WERI-Rb-1 (cell line): ENCODE measurements around the gene GPR45.
"Not testable (repeated sequence)": the region's sequence is repeated elsewhere in the genome, so short reads cannot be mapped to it uniquely, and the experiment has no call there.

Experiments used
- DNase-seq: peaks from one replicate; pipeline ENCODE4 v3.0.0-alpha.2; 2020
- H3K27ac ChIP-seq: fragments of 250-450 bp; sonication (Bioruptor Pico); 2 replicates; pipeline ENCODE4 v1.5.1; 2020; ENCODE audit warnings: mild to moderate bottlenecking, moderate library complexity
- H3K27me3 ChIP-seq: fragments of 250-450 bp; sonication (Bioruptor Pico); 2 replicates; pipeline ENCODE4 v1.5.1; 2021; ENCODE audit warnings: mild to moderate bottlenecking, low read depth, moderate library complexity; ENCODE audit not compliant: insufficient read depth, severe bottlenecking
- H3K36me3 ChIP-seq: fragments of 250-450 bp; sonication (Bioruptor Pico); 2 replicates; pipeline ENCODE4 v1.5.1; 2020; ENCODE audit warnings: mild to moderate bottlenecking, moderate library complexity
- H3K4me3 ChIP-seq: 2 replicates; pipeline ENCODE4 v1.5.1; 2011; ENCODE audit warnings: low read depth, mild to moderate bottlenecking, control low read depth, low read length
- H3K9me3 ChIP-seq: fragments of 250-450 bp; sonication (Bioruptor Pico); 2 replicates; pipeline ENCODE4 v1.5.1; 2021; ENCODE audit warnings: mild to moderate bottlenecking, moderate library complexity; ENCODE audit not compliant: severe bottlenecking
- TF ChIP-seq, protein P1 (sequence below): IDR thresholded peaks from 2 replicates; pipeline ENCODE4 v1.5.1; 2011; ENCODE audit warnings: low read depth, mild to moderate bottlenecking, control low read depth, inconsistent platforms, low read length

The GPR45 gene

DNA sequence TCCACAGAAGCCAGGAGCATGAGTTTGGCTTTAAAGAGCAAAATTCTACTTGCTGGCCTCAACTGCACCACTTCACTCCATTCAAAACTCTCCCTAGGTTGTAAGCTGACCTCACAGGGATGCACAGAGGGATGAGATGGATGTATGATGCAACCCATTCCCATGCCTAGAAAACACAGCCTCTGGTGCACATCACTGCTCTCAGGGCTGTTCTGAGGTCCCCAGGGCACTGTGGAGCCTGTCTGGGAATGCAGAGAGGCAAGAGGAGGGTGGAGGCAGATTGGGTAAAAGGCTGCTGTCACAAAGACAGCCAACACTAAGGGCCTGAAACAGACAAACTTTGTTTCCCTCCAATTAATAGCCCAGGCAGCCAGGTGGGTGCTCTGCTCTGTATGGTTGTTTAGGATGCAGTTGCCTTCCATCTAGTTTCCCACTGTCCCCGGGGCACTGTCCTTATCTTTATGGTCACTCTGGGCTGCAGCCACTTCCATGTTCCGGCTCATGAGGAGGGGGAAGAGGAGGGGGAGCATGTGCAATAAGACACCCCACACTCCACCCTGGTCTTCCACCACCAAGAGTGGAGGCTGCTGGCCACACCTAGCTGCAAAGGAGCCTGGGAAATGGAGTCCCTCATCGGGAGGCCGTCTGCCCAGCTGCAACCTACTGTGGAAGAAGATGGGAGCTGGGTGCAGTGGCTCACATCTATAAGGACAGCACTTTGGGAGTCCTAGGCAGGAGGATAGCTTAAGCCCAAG lies 7.0 kb downstream of the GPR45 start:
- DNase-seq, result no peak
- Histone ChIP-seq H3K36me3 (no peaks in the 10 kb centered on the region), H3K9me3 (peaks cover 2% of the 10 kb centered on the region), H3K27me3 (no peaks in the 10 kb centered on the region), H3K27ac (no peak overlapping the region), H3K4me3 (no peak overlapping the region)
- TF ChIP-seq, protein P1, sequence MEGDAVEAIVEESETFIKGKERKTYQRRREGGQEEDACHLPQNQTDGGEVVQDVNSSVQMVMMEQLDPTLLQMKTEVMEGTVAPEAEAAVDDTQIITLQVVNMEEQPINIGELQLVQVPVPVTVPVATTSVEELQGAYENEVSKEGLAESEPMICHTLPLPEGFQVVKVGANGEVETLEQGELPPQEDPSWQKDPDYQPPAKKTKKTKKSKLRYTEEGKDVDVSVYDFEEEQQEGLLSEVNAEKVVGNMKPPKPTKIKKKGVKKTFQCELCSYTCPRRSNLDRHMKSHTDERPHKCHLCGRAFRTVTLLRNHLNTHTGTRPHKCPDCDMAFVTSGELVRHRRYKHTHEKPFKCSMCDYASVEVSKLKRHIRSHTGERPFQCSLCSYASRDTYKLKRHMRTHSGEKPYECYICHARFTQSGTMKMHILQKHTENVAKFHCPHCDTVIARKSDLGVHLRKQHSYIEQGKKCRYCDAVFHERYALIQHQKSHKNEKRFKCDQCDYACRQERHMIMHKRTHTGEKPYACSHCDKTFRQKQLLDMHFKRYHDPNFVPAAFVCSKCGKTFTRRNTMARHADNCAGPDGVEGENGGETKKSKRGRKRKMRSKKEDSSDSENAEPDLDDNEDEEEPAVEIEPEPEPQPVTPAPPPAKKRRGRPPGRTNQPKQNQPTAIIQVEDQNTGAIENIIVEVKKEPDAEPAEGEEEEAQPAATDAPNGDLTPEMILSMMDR, result no peak

DNA sequence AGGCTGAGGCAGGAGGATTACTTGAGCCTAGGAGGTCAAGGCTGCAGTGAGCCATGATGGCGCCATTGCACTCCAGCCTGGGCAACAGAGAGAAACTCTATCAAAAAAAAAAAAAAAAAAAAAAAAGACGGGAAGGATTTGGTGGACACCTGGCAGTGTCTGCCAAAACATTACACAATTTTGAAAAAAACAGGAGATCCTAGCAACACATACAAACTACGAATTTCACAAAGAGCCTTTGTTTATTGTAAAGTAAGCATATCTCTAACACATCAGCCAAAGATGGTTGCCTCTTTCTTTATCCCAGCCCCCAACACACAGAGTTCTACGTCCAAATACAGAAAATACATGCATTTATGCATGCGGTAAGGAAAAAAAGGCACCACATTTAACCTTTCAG lies 7.6 kb downstream of the GPR45 start:
- Histone ChIP-seq H3K27ac (no peak overlapping the region), H3K9me3 (peaks cover 2% of the 10 kb centered on the region), H3K36me3 (no peaks in the 10 kb centered on the region), H3K4me3 (no peak overlapping the region), H3K27me3 (no peaks in the 10 kb centered on the region)
- TF ChIP-seq, protein P1, result no peak
- DNase-seq, result no peak

DNA sequence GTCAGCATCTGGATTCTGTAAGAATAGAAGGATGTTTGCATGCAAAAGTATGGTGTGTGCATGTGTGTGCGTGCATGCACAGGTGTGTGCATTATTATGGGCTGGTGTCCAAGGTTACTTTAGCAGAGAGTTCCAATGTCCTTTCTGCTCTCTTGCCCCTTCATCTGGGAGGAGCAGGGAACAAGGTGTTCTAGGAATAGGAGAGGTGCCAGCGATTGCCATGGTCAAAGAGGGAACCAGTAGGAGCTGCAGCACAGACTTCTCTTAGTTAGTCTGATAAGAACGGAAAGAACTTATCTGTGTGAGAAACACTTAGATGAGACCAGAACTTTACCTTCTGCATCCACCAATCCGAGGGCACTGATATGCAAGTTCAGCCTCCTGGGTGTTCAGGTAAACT lies 8.3 kb downstream of the GPR45 start:
- no peak for DNase-seq
- H3K27me3 ChIP-seq, result no peaks in the 10 kb centered on the region
- TF ChIP-seq, protein P1, result no peak
- no peaks in the 10 kb centered on the region for H3K36me3 ChIP-seq
- H3K27ac ChIP-seq, result no peak overlapping the region
- peaks cover 2% of the 10 kb centered on the region for H3K9me3 ChIP-seq
- no peak overlapping the region for H3K4me3 ChIP-seq

DNA sequence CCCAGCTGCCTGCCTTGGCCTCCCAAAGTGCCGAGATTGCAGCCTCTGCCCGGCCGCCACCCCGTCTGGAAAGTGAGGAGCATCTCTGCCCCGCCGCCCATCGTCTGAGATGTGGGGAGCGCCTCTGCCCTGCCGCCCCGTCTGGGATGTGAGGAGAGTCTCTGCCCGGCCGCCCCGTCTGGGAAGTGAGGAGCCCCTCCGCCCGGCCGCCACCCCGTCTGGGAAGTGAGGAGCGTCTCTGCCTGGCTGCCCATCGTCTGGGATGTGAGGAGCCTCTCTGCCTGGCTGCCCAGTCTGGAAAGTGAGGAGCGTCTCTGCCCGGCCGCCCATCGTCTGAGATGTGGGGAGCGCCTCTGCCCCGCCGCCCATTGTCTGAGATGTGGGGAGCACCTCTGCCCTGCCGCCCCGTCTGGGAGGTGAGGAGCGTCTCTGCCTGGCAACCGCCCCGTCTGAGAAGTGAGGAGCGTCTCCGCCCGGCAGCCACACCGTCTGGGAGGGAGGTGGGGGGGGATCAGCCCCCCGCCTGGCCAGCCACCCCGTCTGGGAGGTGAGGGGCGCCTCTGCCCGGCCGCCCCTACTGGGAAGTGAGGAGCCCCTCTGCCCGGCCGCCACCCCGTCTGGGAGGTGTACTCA lies 9.6 kb downstream of the GPR45 start:
- H3K27me3 ChIP-seq, DNase-seq, H3K9me3 ChIP-seq, H3K36me3 ChIP-seq, H3K4me3 ChIP-seq, H3K27ac ChIP-seq: not testable (repeated sequence)

DNA sequence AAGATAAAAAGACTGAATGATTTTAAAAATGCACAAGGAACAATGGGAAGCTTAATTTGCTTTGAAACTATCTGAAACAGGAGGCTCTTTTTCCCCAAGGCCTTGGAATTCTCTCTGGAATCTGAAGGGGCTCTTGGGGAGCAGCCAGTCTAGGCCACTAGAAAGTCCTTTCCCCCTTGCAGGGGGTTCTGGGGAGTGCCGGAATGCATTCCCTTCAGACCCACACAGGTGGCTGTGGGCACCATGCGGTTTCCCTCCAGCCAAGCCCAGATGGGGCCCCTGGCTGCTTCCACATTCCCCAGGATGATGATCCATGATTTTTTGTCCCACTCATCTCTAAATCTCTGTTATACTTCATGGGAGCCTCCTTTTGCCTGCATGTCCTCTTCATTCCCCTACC lies 10.7 kb downstream of the GPR45 start:
- Histone ChIP-seq H3K27me3 (no peaks in the 10 kb centered on the region), H3K27ac (no peak overlapping the region), H3K9me3 (peaks cover 2% of the 10 kb centered on the region), H3K36me3 (no peaks in the 10 kb centered on the region), H3K4me3 (no peak overlapping the region)
- no peak for DNase-seq
- TF ChIP-seq, protein P1, result no peak

DNA sequence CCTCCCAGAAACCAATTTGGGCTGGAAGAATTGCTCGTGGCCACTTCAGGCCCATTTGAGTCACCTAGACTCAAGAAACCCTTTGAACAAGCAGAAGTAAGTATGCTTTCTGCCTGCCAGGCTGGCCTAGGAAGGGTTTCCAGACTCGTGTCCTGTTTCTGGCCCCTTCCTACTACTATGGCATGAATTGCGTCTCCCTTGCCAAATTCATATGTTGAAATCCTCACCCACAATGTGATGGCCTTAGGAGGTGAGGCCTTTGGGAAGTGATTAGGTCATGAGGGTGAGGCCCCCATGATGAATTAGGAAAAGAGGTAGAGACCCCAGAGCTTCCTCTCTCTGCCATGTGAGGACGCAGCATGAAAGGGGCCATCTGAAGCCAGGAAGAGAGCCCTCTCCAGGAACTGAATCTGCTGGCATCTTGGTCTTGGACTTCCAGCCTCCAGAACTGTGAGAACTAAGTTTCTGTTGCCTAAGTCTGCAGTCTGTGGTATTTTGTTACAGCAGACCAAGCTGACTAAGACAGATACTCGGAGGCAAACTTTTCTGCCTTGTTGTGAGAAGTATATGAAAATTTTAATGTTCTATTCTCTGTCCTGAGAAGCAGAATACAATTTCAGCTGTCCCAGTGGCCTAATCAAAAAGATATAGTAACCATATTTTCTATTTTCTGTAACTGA lies 13.1 kb downstream of the GPR45 start:
- H3K4me3 ChIP-seq, result no peak overlapping the region
- H3K9me3 ChIP-seq, result no peaks in the 10 kb centered on the region
- H3K36me3 ChIP-seq, result no peaks in the 10 kb centered on the region
- H3K27me3 ChIP-seq, result no peaks in the 10 kb centered on the region
- no peak for DNase-seq
- H3K27ac ChIP-seq, result no peak overlapping the region
- TF ChIP-seq, protein P1, result no peak
